DOHH2 (cell line): Measurements from ENCODE around the gene SLC22A1.
"Not testable (repeated sequence)": the region's sequence is repeated elsewhere in the genome, so short reads cannot be mapped to it uniquely, and the experiment has no call there.

Experiments
- H3F3A ChIP-seq: fragments of 200-600 bp; sonication (generic), shearing (Covaris generic); 2 replicates; pipeline ENCODE4 v1.6.0; 2016; ENCODE audit warnings: antibody characterized with exemption, mild to moderate bottlenecking; ENCODE audit not compliant: control insufficient read depth, insufficient read depth
- H3K27ac ChIP-seq: fragments of 200-600 bp; sonication (generic); 2 replicates; pipeline ENCODE4 v1.5.1; 2014; ENCODE audit warnings: low read depth, mild to moderate bottlenecking, low read length, moderate library complexity
- H3K27me3 ChIP-seq: fragments of 200-600 bp; sonication (generic); 2 replicates; pipeline ENCODE4 v1.6.1; 2014; ENCODE audit warnings: mild to moderate bottlenecking, low read length, mixed read lengths; ENCODE audit not compliant: control insufficient read depth
- H3K36me3 ChIP-seq: fragments of 200-600 bp; sonication (generic); 2 replicates; pipeline ENCODE4 v1.6.1; 2014; ENCODE audit warnings: mild to moderate bottlenecking, low read length, moderate library complexity, mixed read lengths; ENCODE audit not compliant: control insufficient read depth
- H3K4me1 ChIP-seq: fragments of 200-600 bp; sonication (generic); 2 replicates; pipeline ENCODE4 v1.6.1; 2014; ENCODE audit warnings: mild to moderate bottlenecking, low read length, mixed read lengths; ENCODE audit not compliant: control insufficient read depth
- H3K4me2 ChIP-seq: fragments of 200-600 bp; sonication (generic); 2 replicates; pipeline ENCODE4 v1.6.0; 2014; ENCODE audit warnings: mild to moderate bottlenecking, low read length, moderate library complexity
- H3K4me3 ChIP-seq: fragments of 200-600 bp; sonication (generic); 2 replicates; pipeline ENCODE4 v1.5.1; 2014; ENCODE audit warnings: mild to moderate bottlenecking, low read length, mixed read lengths
- H3K79me2 ChIP-seq: fragments of 200-600 bp; sonication (generic); 2 replicates; pipeline ENCODE4 v1.6.1; 2014; ENCODE audit warnings: mild to moderate bottlenecking, low read length, mixed read lengths; ENCODE audit not compliant: control insufficient read depth
- H3K9me2 ChIP-seq: fragments of 200-600 bp; sonication (generic); replicated peaks from 2 replicates; pipeline ENCODE4 v1.6.1; 2014; ENCODE audit warnings: mild to moderate bottlenecking, low read length, mixed read lengths; ENCODE audit not compliant: control insufficient read depth
- H3K9me3 ChIP-seq: fragments of 200-600 bp; sonication (generic); 2 replicates; pipeline ENCODE4 v1.6.1; 2014; ENCODE audit warnings: antibody characterized with exemption, low read length, mixed read lengths; ENCODE audit not compliant: control insufficient read depth, insufficient read depth
- H4K20me1 ChIP-seq: fragments of 200-600 bp; sonication (generic); 2 replicates; pipeline ENCODE4 v1.6.0; 2014; ENCODE audit warnings: low read depth, mild to moderate bottlenecking, antibody characterized with exemption, low read length, moderate library complexity; ENCODE audit not compliant: control insufficient read depth, insufficient read depth
- CTCF ChIP-seq: fragments of 200-600 bp; sonication (generic); IDR thresholded peaks from one replicate; pipeline ENCODE4 v1.5.1; 2014; ENCODE audit warnings: antibody characterized with exemption, mild to moderate bottlenecking, low read depth, low read length; ENCODE audit not compliant: poor library complexity, severe bottlenecking
- EZH2phosphoT487 ChIP-seq: fragments of 200-600 bp; sonication (generic); IDR thresholded peaks from 2 replicates; pipeline ENCODE4 v1.6.1; 2017; ENCODE audit warnings: borderline replicate concordance, mild to moderate bottlenecking, antibody characterized with exemption, low read length, moderate library complexity, mixed read lengths

SLC22A1 gene

DNA sequence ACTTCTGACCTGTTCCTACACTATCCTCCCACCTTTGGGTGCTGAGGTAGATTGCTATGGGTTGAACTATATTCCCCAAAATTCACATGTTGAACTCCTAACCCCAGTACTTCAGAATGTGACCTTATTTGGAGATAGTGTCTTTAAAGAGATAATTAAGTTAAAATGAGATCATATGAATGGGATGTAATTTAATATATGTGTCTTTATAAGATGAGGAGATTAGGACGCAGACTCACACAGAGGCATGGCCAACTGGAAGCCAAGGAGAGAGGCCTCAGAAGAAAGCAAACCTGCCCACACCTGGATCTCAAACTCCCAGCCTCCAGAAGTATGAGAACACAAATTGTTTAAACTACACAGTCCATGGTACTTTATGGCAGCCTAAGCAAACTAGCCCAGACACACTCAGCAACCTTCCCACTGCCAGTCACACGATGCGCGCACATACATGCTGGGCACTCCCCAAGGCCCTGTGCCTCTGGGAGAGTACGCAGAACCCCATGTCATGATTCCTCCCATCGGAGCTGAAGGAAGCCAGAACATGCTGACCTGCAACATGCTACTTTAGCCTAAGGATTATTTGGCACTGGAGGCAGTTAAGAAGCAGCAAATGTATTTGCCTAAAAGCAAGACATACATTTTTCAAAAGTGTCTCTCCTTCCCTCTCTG lies 8.9 kb upstream of the SLC22A1 start:
- Histone ChIP-seq H3K9me3 (peaks cover 9% of the 10 kb centered on the region; the same call in 1 of the 2 replicates), H3K4me2 (no peak overlapping the region), H3K27me3 (no peaks in the 10 kb centered on the region), H3F3A (no peaks in the 10 kb centered on the region), H4K20me1 (no peaks in the 10 kb centered on the region), H3K4me3 (no peak overlapping the region), H3K36me3 (no peaks in the 10 kb centered on the region), H3K4me1 (no peaks in the 10 kb centered on the region), H3K79me2 (no peaks in the 10 kb centered on the region), H3K27ac (no peak overlapping the region), H3K9me2 (no peaks in the 10 kb centered on the region)
- TF ChIP-seq CTCF (no peak), EZH2phosphoT487 (no peak)

- peaks cover 17% of the 10 kb centered on the region; the same call in 1 of the 2 replicates for H3K9me3 ChIP-seq
- H3K79me2 ChIP-seq, H3F3A ChIP-seq, H3K36me3 ChIP-seq, H3K27me3 ChIP-seq, H3K4me1 ChIP-seq, H3K4me3 ChIP-seq, H4K20me1 ChIP-seq, H3K27ac ChIP-seq, H3K4me2 ChIP-seq, H3K9me2 ChIP-seq: not testable (repeated sequence)
Measured at GRCh38 chr6:160114536-160114935, 7.1 kb upstream of the SLC22A1 start.

GRCh38 chr6:160115421-160115820 lies 6.2 kb upstream of the SLC22A1 start:
- Histone ChIP-seq H3K27ac (no peak overlapping the region), H3K79me2 (no peaks in the 10 kb centered on the region), H3K4me1 (no peaks in the 10 kb centered on the region), H3K27me3 (no peaks in the 10 kb centered on the region), H3K36me3 (no peaks in the 10 kb centered on the region), H4K20me1 (no peaks in the 10 kb centered on the region), H3K4me3 (no peak overlapping the region), H3K4me2 (no peak overlapping the region), H3F3A (no peaks in the 10 kb centered on the region), H3K9me3 (peaks cover 17% of the 10 kb centered on the region; the same call in 1 of the 2 replicates), H3K9me2 (no peaks in the 10 kb centered on the region)
- no peak for TF ChIP-seq EZH2phosphoT487
- TF ChIP-seq CTCF: no peak

GRCh38 chr6:160116411-160116810 lies 5.2 kb upstream of the SLC22A1 start:
- H3K4me3 ChIP-seq: no peak overlapping the region

More at GRCh38 chr6:160116411-160116810, 5.2 kb upstream of the SLC22A1 start:
- H3K4me2 ChIP-seq: no peak overlapping the region
- no peak for TF ChIP-seq CTCF
- TF ChIP-seq EZH2phosphoT487: no peak
- H3F3A ChIP-seq: no peaks in the 10 kb centered on the region
- H3K4me1 ChIP-seq: no peaks in the 10 kb centered on the region
- H3K27me3 ChIP-seq: no peaks in the 10 kb centered on the region
- H4K20me1 ChIP-seq: no peaks in the 10 kb centered on the region
- H3K36me3 ChIP-seq: no peaks in the 10 kb centered on the region
- peaks cover 17% of the 10 kb centered on the region; the same call in 1 of the 2 replicates for H3K9me3 ChIP-seq
- no peak overlapping the region for H3K27ac ChIP-seq
- H3K9me2 ChIP-seq: no peaks in the 10 kb centered on the region
- no peaks in the 10 kb centered on the region for H3K79me2 ChIP-seq
